Mesenchymal stem cell (in vitro differentiated cells and primary cell): ENCODE data around the gene RAB30. TPM values are rescaled to one million over a fixed set of nuclear protein-coding genes. Genes with fewer than 3 reads are reported as not detected.

Source experiments
- DNase-seq: peaks from one replicate; pipeline ENCODE4 v3.0.0-alpha.2; 2013
- H2AFZ ChIP-seq: one replicate; pipeline ENCODE4 v1.6.1; 2013; ENCODE audit warnings: low read depth, mild to moderate bottlenecking, control low read depth, inconsistent platforms, low read length, moderate library complexity
- H2AK5ac ChIP-seq: 2 replicates; pipeline ENCODE4 v1.6.1; 2013; ENCODE audit warnings: low read length, moderate library complexity, mild to moderate bottlenecking, inconsistent platforms; ENCODE audit not compliant: severe bottlenecking
- H2BK120ac ChIP-seq: one replicate; pipeline ENCODE4 v1.6.1; 2013; ENCODE audit warnings: low read depth, mild to moderate bottlenecking, inconsistent platforms, low read length, moderate library complexity
- H2BK12ac ChIP-seq, 2 experiments: one replicate each; pipeline ENCODE4 v1.6.1; 2013; ENCODE audit warnings: inconsistent platforms in 2 of 2, low read length in 2 of 2, mild to moderate bottlenecking in 2 of 2, moderate library complexity in 2 of 2, control low read depth in 1 of 2
- H2BK15ac ChIP-seq: one replicate; pipeline ENCODE4 v1.6.1; 2013; ENCODE audit warnings: mild to moderate bottlenecking, low read depth, inconsistent platforms; ENCODE audit not compliant: poor library complexity, severe bottlenecking
- H2BK5ac ChIP-seq: 2 replicates; pipeline ENCODE4 v1.6.1; 2013; ENCODE audit warnings: low read depth, mild to moderate bottlenecking, low read length, control low read depth, inconsistent platforms; ENCODE audit not compliant: poor library complexity, severe bottlenecking
- H3K14ac ChIP-seq, 2 experiments: one replicate each; pipeline ENCODE4 v1.6.1; 2013; ENCODE audit warnings: inconsistent platforms in 2 of 2, low read length in 2 of 2, control low read depth in 1 of 2, mild to moderate bottlenecking in 1 of 2, moderate library complexity in 1 of 2
- H3K18ac ChIP-seq, 2 experiments: one replicate each; pipeline ENCODE4 v1.6.1; 2013; ENCODE audit warnings: inconsistent platforms in 2 of 2, low read length in 2 of 2, control low read depth in 1 of 2, low read depth in 1 of 2, mild to moderate bottlenecking in 1 of 2
- H3K23ac ChIP-seq, 2 experiments: one replicate each; pipeline ENCODE4 v1.6.1; 2013; ENCODE audit warnings: inconsistent platforms in 2 of 2, low read length in 2 of 2, mild to moderate bottlenecking in 2 of 2, moderate library complexity in 2 of 2, control low read depth in 1 of 2
- H3K27ac ChIP-seq: 2 replicates; pipeline ENCODE4 v1.5.1; 2013; ENCODE audit warnings: mild to moderate bottlenecking, moderate library complexity, low read length, control low read depth, inconsistent platforms; ENCODE audit not compliant: poor library complexity, severe bottlenecking
- H3K27me3 ChIP-seq, 2 experiments: 2 replicates each; pipeline versions ENCODE4 v1.6.1 to v1.7.0; 2013; ENCODE audit warnings: low read length in 2 of 2, mild to moderate bottlenecking in 2 of 2, moderate library complexity in 2 of 2, control low read depth in 1 of 2, inconsistent platforms in 1 of 2; ENCODE audit not compliant: control insufficient read depth in 1 of 2, insufficient read depth in 1 of 2
- H3K36me3 ChIP-seq, 2 experiments: 2 replicates each; pipeline versions ENCODE4 v1.6.1 to v1.7.0; 2013; ENCODE audit warnings: low read length in 2 of 2, control low read depth in 1 of 2, inconsistent platforms in 1 of 2, low read depth in 1 of 2, mild to moderate bottlenecking in 1 of 2; ENCODE audit not compliant: insufficient read depth in 2 of 2, control insufficient read depth in 1 of 2
- H3K4ac ChIP-seq, 2 experiments: one replicate each; pipeline ENCODE4 v1.6.1; 2013; ENCODE audit warnings: inconsistent platforms in 2 of 2, low read length in 2 of 2, mild to moderate bottlenecking in 2 of 2, moderate library complexity in 2 of 2, control low read depth in 1 of 2, low read depth in 1 of 2
- H3K4me1 ChIP-seq: 2 replicates; pipeline ENCODE4 v1.6.1; 2013; ENCODE audit warnings: low read depth, low read length, control low read depth; ENCODE audit not compliant: control insufficient read depth, insufficient read depth
- H3K4me2 ChIP-seq: 2 replicates; pipeline ENCODE4 v1.6.1; 2013; ENCODE audit warnings: low read length, mild to moderate bottlenecking, inconsistent platforms; ENCODE audit not compliant: poor library complexity, severe bottlenecking
- H3K4me3 ChIP-seq, 2 experiments: 2 replicates each; pipeline versions ENCODE4 v1.5.1 to v1.7.0; 2013; ENCODE audit warnings: low read length in 2 of 2, mild to moderate bottlenecking in 2 of 2, control low read depth in 1 of 2, low read depth in 1 of 2; ENCODE audit not compliant: insufficient read depth in 1 of 2
- H3K79me1 ChIP-seq: replicated peaks from 2 replicates; pipeline ENCODE4 v1.6.1; 2013; ENCODE audit warnings: mild to moderate bottlenecking, control low read depth, low read length, inconsistent platforms; ENCODE audit not compliant: poor library complexity, severe bottlenecking
- H3K9ac ChIP-seq: 2 replicates; pipeline ENCODE4 v1.7.0; 2013; ENCODE audit warnings: mild to moderate bottlenecking, low read length, moderate library complexity
- H3K9me3 ChIP-seq: 2 replicates; pipeline ENCODE4 v1.7.0; 2013; ENCODE audit warnings: mild to moderate bottlenecking, low read length; ENCODE audit not compliant: control insufficient read depth
- H4K8ac ChIP-seq: one replicate; pipeline ENCODE4 v1.6.1; 2013; ENCODE audit warnings: inconsistent platforms, mild to moderate bottlenecking, low read length, moderate library complexity
- H4K91ac ChIP-seq: one replicate; pipeline ENCODE4 v1.6.1; 2013; ENCODE audit warnings: mild to moderate bottlenecking, low read length, inconsistent platforms
- WGBS: methylation state at CpG from one replicate; pipeline ENCODE4 v1.1.7; 2013; ENCODE audit warnings: mixed read lengths; 5-methylcytosine and 5-hydroxymethylcytosine counted together
- polyA plus RNA-seq, 2 experiments: library from polyadenylated mRNA; stranded (reverse); fragments of 200-250 nt; gene quantifications; one replicate each; pipeline ENCODE4 v1.2.3, GENCODE V29; 2013

RAB30 gene
- polyA plus RNA-seq (2013, experiment 1 of 2) = 5.8 TPM
- 5.6 TPM for polyA plus RNA-seq (2013, experiment 2 of 2)

DNA sequence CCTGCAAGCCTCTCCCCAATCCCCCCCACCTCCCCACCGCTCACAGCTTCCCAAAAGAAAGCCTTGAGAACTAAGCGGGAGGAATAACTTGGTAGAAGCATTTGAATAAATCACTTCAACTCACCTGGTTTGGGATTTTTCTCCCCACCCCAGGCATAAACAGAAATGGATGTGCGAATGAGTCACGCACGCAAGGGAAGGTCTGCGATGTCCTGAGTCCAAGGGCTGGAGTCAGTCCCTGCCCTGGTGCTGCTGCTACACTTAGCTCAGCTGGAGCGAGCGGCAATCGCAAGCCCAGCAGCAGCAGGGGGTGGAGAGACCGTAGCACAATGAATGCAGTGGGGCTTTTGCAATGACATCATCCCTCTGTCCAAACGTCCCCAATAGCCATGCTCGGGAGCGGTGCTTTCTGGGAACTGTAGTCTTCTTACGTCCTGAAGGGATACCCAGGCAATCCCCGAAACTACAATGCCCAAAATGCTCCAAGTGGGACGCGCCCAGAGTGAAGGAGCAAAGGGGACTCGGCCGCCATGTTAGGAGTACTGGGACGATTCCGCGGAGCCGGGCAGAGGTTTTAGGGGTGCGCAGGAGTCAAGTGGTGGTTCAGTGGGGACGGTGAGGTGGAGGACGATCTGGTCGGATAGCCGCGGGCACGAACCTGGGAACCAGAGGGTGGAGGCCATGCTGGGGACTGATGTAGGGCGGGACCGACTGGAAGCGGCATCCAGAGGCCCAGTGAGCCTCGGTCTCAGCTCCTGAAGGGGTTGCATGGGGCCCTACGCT lies at the start of gene RAB30:
Gene RAB30 (minus strand): TSS at position 331 of the 783 bp plus-strand sequence. CDS start 74,581 bp downstream, outside the sequence.
- whole genome bisulfite sequencing = under 1% methylated on average over 35 of the region's 35 CpGs
- Histone ChIP-seq H3K9ac (peak within 1 kb of the TSS; percentile 99), H3K27me3 (no peaks in the 10 kb centered on the region), H3K36me3 (peaks cover 7 to 30% of the 10 kb centered on the region in 2 experiments), H3K4me3 (peak within 1 kb of the TSS; percentile 78 to 96), H2BK15ac (no peak within 1 kb of the TSS), H4K8ac (peak within 1 kb of the TSS; percentile 82), H3K4me1 (peaks cover 12% of the 10 kb centered on the region), H2BK5ac (peak within 1 kb of the TSS; percentile 76), H3K18ac (peak within 1 kb of the TSS; percentile 84 to 99), H4K91ac (peak within 1 kb of the TSS; percentile 71), H3K4ac (peak within 1 kb of the TSS; percentile 19 to 95), H2AK5ac (peak within 1 kb of the TSS; percentile 98), H3K23ac (peak within 1 kb of the TSS; percentile 62 to 89), H2BK120ac (peak within 1 kb of the TSS; percentile 2), H3K79me1 (peaks cover 5% of the 10 kb centered on the region), H2BK12ac (peak within 1 kb of the TSS in 1 of 2 experiments; percentile 74), H3K27ac (peak within 1 kb of the TSS; percentile 90), H3K9me3 (no peaks in the 10 kb centered on the region), H3K4me2 (peak within 1 kb of the TSS; percentile 90), H2AFZ (peak within 1 kb of the TSS; percentile 87), H3K14ac (peak within 1 kb of the TSS in 1 of 2 experiments; percentile 97)
- peak; percentile 100 for DNase-seq

DNA sequence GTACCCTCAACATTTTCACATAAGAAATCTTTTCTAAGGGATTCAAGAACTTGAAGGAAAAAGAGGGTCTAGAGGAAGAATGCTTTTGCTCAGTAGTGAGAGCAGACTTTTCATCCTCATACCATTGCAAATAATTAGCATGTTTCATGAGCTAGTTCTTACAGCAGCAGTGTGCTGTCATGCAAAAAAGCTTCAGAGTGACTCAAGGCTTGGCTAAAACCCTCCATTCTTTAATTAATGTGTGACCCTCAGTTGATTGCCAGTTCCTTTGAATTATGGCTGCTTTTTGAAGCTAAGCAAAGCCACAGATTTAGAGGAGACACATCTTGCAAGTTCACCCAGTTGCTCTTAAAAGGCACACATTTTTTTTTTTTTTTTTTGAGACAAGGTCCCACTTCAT lies 48.6 kb upstream of the RAB30 start:
- Histone ChIP-seq H3K4me3 (no peak overlapping the region), H3K79me1 (no peaks in the 10 kb centered on the region), H2BK120ac (no peak overlapping the region), H2AK5ac (no peak overlapping the region), H4K91ac (no peak overlapping the region), H2BK15ac (no peak overlapping the region), H2BK5ac (no peak overlapping the region), H3K36me3 (no peaks in the 10 kb centered on the region), H2BK12ac (no peak overlapping the region), H3K4ac (no peak overlapping the region), H2AFZ (no peak overlapping the region), H3K18ac (no peak overlapping the region), H3K27me3 (no peaks in the 10 kb centered on the region), H3K23ac (no peak overlapping the region), H3K27ac (no peak overlapping the region), H3K4me1 (no peaks in the 10 kb centered on the region), H3K14ac (no peak overlapping the region), H3K9me3 (no peaks in the 10 kb centered on the region), H4K8ac (no peak overlapping the region), H3K9ac (no peak overlapping the region), H3K4me2 (no peak overlapping the region)
- peak; percentile 13 for DNase-seq

DNA sequence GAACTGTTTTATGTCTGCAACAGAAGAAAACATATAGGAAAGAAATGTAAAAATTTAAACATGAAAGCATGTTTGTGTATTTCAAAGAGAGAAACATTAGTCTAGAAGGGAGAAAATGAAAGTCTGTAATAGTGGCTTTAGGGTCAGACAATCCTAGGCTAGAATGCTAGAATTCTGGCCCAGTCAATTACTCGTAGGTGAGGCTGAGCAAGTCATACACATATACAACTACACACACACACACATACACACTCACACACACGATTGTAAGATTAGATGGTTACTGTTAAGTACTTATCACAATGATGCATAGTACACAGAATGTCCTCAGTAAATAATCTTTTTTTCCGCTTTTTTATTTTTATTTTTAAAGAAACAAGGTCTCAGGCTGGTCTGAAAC lies 47.5 kb upstream of the RAB30 start:
- no peak overlapping the region for H3K4me3 ChIP-seq
- H3K4ac ChIP-seq = no peak overlapping the region
- H3K4me1 ChIP-seq = no peaks in the 10 kb centered on the region
- H3K79me1 ChIP-seq = no peaks in the 10 kb centered on the region
- no peak overlapping the region for H2AFZ ChIP-seq
- no peak overlapping the region for H3K9ac ChIP-seq
- no peaks in the 10 kb centered on the region for H3K27me3 ChIP-seq
- no peak overlapping the region for H4K8ac ChIP-seq
- H3K23ac ChIP-seq = no peak overlapping the region
- WGBS = 86% methylated on average over 1 of the region's 3 CpGs
- H3K4me2 ChIP-seq = no peak overlapping the region
- no peak overlapping the region for H2AK5ac ChIP-seq
- no peak overlapping the region for H4K91ac ChIP-seq
- H3K27ac ChIP-seq = no peak overlapping the region
- no peak overlapping the region for H3K14ac ChIP-seq
- no peak overlapping the region for H3K18ac ChIP-seq
- DNase-seq = peak; percentile 57
- H3K36me3 ChIP-seq = no peaks in the 10 kb centered on the region
- H3K9me3 ChIP-seq = no peaks in the 10 kb centered on the region
- H2BK15ac ChIP-seq = no peak overlapping the region
- H2BK120ac ChIP-seq = no peak overlapping the region
- no peak overlapping the region for H2BK12ac ChIP-seq
- no peak overlapping the region for H2BK5ac ChIP-seq

GRCh38 chr11:83118814-83119213 lies 47.1 kb upstream of the RAB30 start:
- H3K27me3 ChIP-seq = no peaks in the 10 kb centered on the region
- no peak overlapping the region for H2BK120ac ChIP-seq
- no peak overlapping the region for H3K4ac ChIP-seq
- H3K4me3 ChIP-seq = no peak overlapping the region
- H3K36me3 ChIP-seq = no peaks in the 10 kb centered on the region
- H2BK12ac ChIP-seq = no peak overlapping the region
- H3K9me3 ChIP-seq = no peaks in the 10 kb centered on the region
- H4K8ac ChIP-seq = no peak overlapping the region
- peak; percentile 55 for DNase-seq
- H3K79me1 ChIP-seq = no peaks in the 10 kb centered on the region
- H3K4me2 ChIP-seq = no peak overlapping the region
- H3K27ac ChIP-seq = no peak overlapping the region
- no peak overlapping the region for H3K14ac ChIP-seq
- H3K9ac ChIP-seq = no peak overlapping the region
- no peak overlapping the region for H2BK15ac ChIP-seq
- no peak overlapping the region for H3K23ac ChIP-seq
- H2BK5ac ChIP-seq = no peak overlapping the region
- no peaks in the 10 kb centered on the region for H3K4me1 ChIP-seq
- H2AFZ ChIP-seq = no peak overlapping the region
- no peak overlapping the region for H4K91ac ChIP-seq
- no peak overlapping the region for H3K18ac ChIP-seq
- H2AK5ac ChIP-seq = no peak overlapping the region
